ENCODE data around the gene CCDC182. TPM values are rescaled to one million over a fixed set of nuclear protein-coding genes. Genes with fewer than 3 reads are reported as not detected.

The CCDC182 gene
- total RNA-seq, 1 donor: not detected

- no peaks in the 10 kb centered on the region for H3K36me3 ChIP-seq (ENCODE audit: insufficient read depth, low read length)
- TF ChIP-seq CTCF (IDR thresholded peaks at IDR 0.05; ENCODE audit: extremely low read depth, low read depth, low read length): no peak
- H2AFZ ChIP-seq (ENCODE audit: low read length): no peak overlapping the region
- H4K20me1 ChIP-seq (ENCODE audit: insufficient read depth, low read length): no peaks in the 10 kb centered on the region
- H3K27me3 ChIP-seq (ENCODE audit: insufficient read depth, low read length): peaks cover 12% of the 10 kb centered on the region
- no peaks in the 10 kb centered on the region for H3K9me3 ChIP-seq (ENCODE audit: low read depth, low read length)
- H3K27ac ChIP-seq (ENCODE audit: low read depth, low read length): no peak overlapping the region
- H3K4me3 ChIP-seq (ENCODE audit: insufficient read depth, low read length): no peak overlapping the region
- H3K4me1 ChIP-seq (ENCODE audit: insufficient read depth, low read length): no peaks in the 10 kb centered on the region
- no peak overlapping the region for H3K4me2 ChIP-seq (ENCODE audit: insufficient read depth, low read length)
- DNase-seq (ENCODE audit: insufficient read length, low spot score, missing footprints): no peak
- no peaks in the 10 kb centered on the region for H3K79me2 ChIP-seq (ENCODE audit: insufficient read depth, low read length)
Observed at GRCh38 chr17:57701124-57701523, 44.0 kb downstream of the CCDC182 start.

- Histone ChIP-seq H3K27ac (ENCODE audit: low read depth, low read length) (no peak overlapping the region), H3K79me2 (ENCODE audit: insufficient read depth, low read length) (no peaks in the 10 kb centered on the region), H4K20me1 (ENCODE audit: insufficient read depth, low read length) (no peaks in the 10 kb centered on the region), H3K9me3 (ENCODE audit: low read depth, low read length) (no peaks in the 10 kb centered on the region), H3K4me1 (ENCODE audit: insufficient read depth, low read length) (no peaks in the 10 kb centered on the region), H3K4me3 (ENCODE audit: insufficient read depth, low read length) (no peak overlapping the region), H3K27me3 (ENCODE audit: insufficient read depth, low read length) (peaks cover 10% of the 10 kb centered on the region), H2AFZ (ENCODE audit: low read length) (no peak overlapping the region), H3K36me3 (ENCODE audit: insufficient read depth, low read length) (no peaks in the 10 kb centered on the region), H3K4me2 (ENCODE audit: insufficient read depth, low read length) (no peak overlapping the region)
- DNase-seq (ENCODE audit: insufficient read length, low spot score, missing footprints): no peak
- TF ChIP-seq CTCF (IDR thresholded peaks at IDR 0.05; ENCODE audit: extremely low read depth, low read depth, low read length): no peak
Observed at GRCh38 chr17:57699751-57700219, 45.3 kb downstream of the CCDC182 start.

- H3K4me1 ChIP-seq (ENCODE audit: insufficient read depth, low read length): no peaks in the 10 kb centered on the region
- H3K27me3 ChIP-seq (ENCODE audit: insufficient read depth, low read length): peaks cover 10% of the 10 kb centered on the region
- TF ChIP-seq CTCF (IDR thresholded peaks at IDR 0.05; ENCODE audit: extremely low read depth, low read depth, low read length): no peak
- no peaks in the 10 kb centered on the region for H3K9me3 ChIP-seq (ENCODE audit: low read depth, low read length)
- no peak overlapping the region for H3K27ac ChIP-seq (ENCODE audit: low read depth, low read length)
- H3K4me3 ChIP-seq (ENCODE audit: insufficient read depth, low read length): no peak overlapping the region
- no peaks in the 10 kb centered on the region for H3K79me2 ChIP-seq (ENCODE audit: insufficient read depth, low read length)
- no peak for DNase-seq (ENCODE audit: insufficient read length, low spot score, missing footprints)
- no peak overlapping the region for H2AFZ ChIP-seq (ENCODE audit: low read length)
- H3K36me3 ChIP-seq (ENCODE audit: insufficient read depth, low read length): no peaks in the 10 kb centered on the region
- H3K4me2 ChIP-seq (ENCODE audit: insufficient read depth, low read length): no peak overlapping the region
- H4K20me1 ChIP-seq (ENCODE audit: insufficient read depth, low read length): no peaks in the 10 kb centered on the region
Observed at GRCh38 chr17:57697891-57698711, 47.0 kb downstream of the CCDC182 start.

GRCh38 chr17:57697197-57697596 lies 47.9 kb downstream of the CCDC182 start:
- no peak for DNase-seq (ENCODE audit: insufficient read length, low spot score, missing footprints)
- Histone ChIP-seq H3K9me3 (ENCODE audit: low read depth, low read length) (no peaks in the 10 kb centered on the region), H3K4me1 (ENCODE audit: insufficient read depth, low read length) (no peaks in the 10 kb centered on the region), H3K4me2 (ENCODE audit: insufficient read depth, low read length) (no peak overlapping the region), H3K27ac (ENCODE audit: low read depth, low read length) (no peak overlapping the region), H3K4me3 (ENCODE audit: insufficient read depth, low read length) (no peak overlapping the region), H3K36me3 (ENCODE audit: insufficient read depth, low read length) (no peaks in the 10 kb centered on the region), H2AFZ (ENCODE audit: low read length) (no peak overlapping the region), H4K20me1 (ENCODE audit: insufficient read depth, low read length) (no peaks in the 10 kb centered on the region), H3K27me3 (ENCODE audit: insufficient read depth, low read length) (peaks cover 10% of the 10 kb centered on the region), H3K79me2 (ENCODE audit: insufficient read depth, low read length) (no peaks in the 10 kb centered on the region)
- TF ChIP-seq CTCF (IDR thresholded peaks at IDR 0.05; ENCODE audit: extremely low read depth, low read depth, low read length): no peak
